KBM-7 (cell line): ENCODE data around the gene PPP2R5E.
"Not testable (repeated sequence)": the region's sequence is repeated elsewhere in the genome, so short reads cannot be mapped to it uniquely, and the experiment has no call there.

Experiments used
- DNase-seq: peaks from one replicate; pipeline ENCODE4 v3.0.0-alpha.2; 2015
- in situ Hi-C: fragments of 300-500 bp; cut with MboI; formaldehyde crosslinking; loops from 2 replicates; pipeline ENCODE4 v1.14.3; 2020; ENCODE audit warnings: low sequenced_read_pairs, low pct_unique_long_range_greater_than_20kb, mixed read lengths

Gene PPP2R5E

GRCh38 chr14:63401646-63402045 is 141.5 kb downstream of the PPP2R5E start:
- no peak for DNase-seq
- in situ Hi-C loops, result no loop called here

GRCh38 chr14:63398952-63399351 is 144.2 kb downstream of the PPP2R5E start:
- in situ Hi-C loops, result no loop called here
- DNase-seq, result no peak

- DNase-seq, result no peak
- in situ Hi-C loops, result no loop called here
These were observed 148.3 kb downstream of the PPP2R5E start for GRCh38 chr14:63394841-63395240.

GRCh38 chr14:63394432-63394831 is 148.7 kb downstream of the PPP2R5E start:
- in situ Hi-C loops, result no loop called here
- no peak for DNase-seq

GRCh38 chr14:63393012-63393411 is 150.2 kb downstream of the PPP2R5E start:
- no peak for DNase-seq
- in situ Hi-C loops, result no loop called here

- in situ Hi-C loops, result no loop called here
- DNase-seq, result no peak
These were observed 150.9 kb downstream of the PPP2R5E start for GRCh38 chr14:63392236-63392635.

GRCh38 chr14:63388766-63389431 is 154.3 kb downstream of the PPP2R5E start:
- peak; percentile 73 for DNase-seq

GRCh38 chr14:63387711-63388110 is 155.5 kb downstream of the PPP2R5E start:
- DNase-seq, result no peak
- in situ Hi-C loops, result no loop called here

More at GRCh38 chr14:63388766-63389431, 154.3 kb downstream of the PPP2R5E start:
- in situ Hi-C loops, result no loop called here

- in situ Hi-C loops, result no loop called here
- DNase-seq, result peak; percentile 56
These were observed 159.3 kb downstream of the PPP2R5E start for GRCh38 chr14:63383776-63384367.

GRCh38 chr14:63378444-63378843 is 164.7 kb downstream of the PPP2R5E start:
- in situ Hi-C loops, result no loop called here
- no peak for DNase-seq

GRCh38 chr14:63375769-63376168 is 167.4 kb downstream of the PPP2R5E start:
- no peak for DNase-seq
- in situ Hi-C loops, result no loop called here

- DNase-seq, in situ Hi-C loops: not testable (repeated sequence)
These were observed 171.6 kb downstream of the PPP2R5E start for GRCh38 chr14:63371613-63372012.

- DNase-seq, result no peak
- in situ Hi-C loops, result no loop called here
These were observed 172.1 kb downstream of the PPP2R5E start for GRCh38 chr14:63371033-63371432.

- in situ Hi-C loops, result no loop called here
- DNase-seq, result no peak
These were observed 175.3 kb downstream of the PPP2R5E start for GRCh38 chr14:63367742-63368364.

GRCh38 chr14:63362389-63362819 is 180.8 kb downstream of the PPP2R5E start:
- in situ Hi-C loops, result no loop called here
- no peak for DNase-seq

GRCh38 chr14:63361790-63362189 is 181.4 kb downstream of the PPP2R5E start:
- in situ Hi-C loops, result no loop called here
- no peak for DNase-seq

- no peak for DNase-seq
- in situ Hi-C loops, result no loop called here
These were observed 185.3 kb downstream of the PPP2R5E start for GRCh38 chr14:63357841-63358240.

- in situ Hi-C loops, result no loop called here
- no peak for DNase-seq
These were observed 197.4 kb downstream of the PPP2R5E start for GRCh38 chr14:63345826-63346225.

GRCh38 chr14:63344336-63344735 is 198.8 kb downstream of the PPP2R5E start:
- in situ Hi-C loops, result no loop called here
- DNase-seq, result no peak

GRCh38 chr14:63343878-63344277 is 199.3 kb downstream of the PPP2R5E start:
- in situ Hi-C loops, result no loop called here
- no peak for DNase-seq
